HepG2 (cell line): ENCODE results near the gene RHOT2. TPM values are rescaled to one million over a fixed set of nuclear protein-coding genes. Genes with fewer than 3 reads are reported as not detected.

Experiments used
- CAMTA2 ChIP-seq: sonication (generic); formaldehyde crosslinking; IDR thresholded peaks from 2 replicates; pipeline ENCODE4 v1.4.0; 2020; ENCODE audit warnings: mild to moderate bottlenecking, missing genetic modification reagents, borderline replicate concordance
- CBFB ChIP-seq: sonication (generic); formaldehyde crosslinking; IDR thresholded peaks from 2 replicates; pipeline ENCODE4 v1.4.0; 2020; ENCODE audit warnings: missing genetic modification reagents
- CEBPB ChIP-seq: IDR thresholded peaks from 2 replicates; pipeline ENCODE4 v1.6.1; 2011; ENCODE audit warnings: low read depth, low read length, improper control_type of control experiment, borderline replicate concordance
- FOXK1 ChIP-seq: sonication (generic); formaldehyde crosslinking; IDR thresholded peaks from 2 replicates; pipeline ENCODE4 v1.4.0; 2020; ENCODE audit warnings: low read depth, missing genetic modification reagents, borderline replicate concordance
- HOXD1 ChIP-seq: sonication (generic); formaldehyde crosslinking; IDR thresholded peaks from 2 replicates; pipeline ENCODE4 v1.5.0; 2020; ENCODE audit warnings: missing genetic modification reagents
- MXD3 ChIP-seq: IDR thresholded peaks from 2 replicates; pipeline ENCODE4 v1.6.1; 2016; ENCODE audit warnings: mild to moderate bottlenecking, missing biosample characterization, missing genetic modification reagents
- MYPOP ChIP-seq: sonication (generic); formaldehyde crosslinking; IDR thresholded peaks from 2 replicates; pipeline ENCODE4 v1.8.1; 2023; ENCODE audit warnings: mild to moderate bottlenecking, moderate library complexity, missing genetic modification reagents
- PBX3 ChIP-seq: sonication (generic); formaldehyde crosslinking; IDR thresholded peaks from 2 replicates; pipeline ENCODE4 v1.8.1; 2023; ENCODE audit warnings: missing genetic modification reagents, inconsistent platforms, borderline replicate concordance
- RBAK ChIP-seq: sonication (generic); formaldehyde crosslinking; IDR thresholded peaks from 2 replicates; pipeline ENCODE4 v1.5.1; 2020; ENCODE audit warnings: mild to moderate bottlenecking, missing genetic modification reagents
- RXRB ChIP-seq: IDR thresholded peaks from 2 replicates; pipeline ENCODE4 v1.6.1; 2016; ENCODE audit warnings: borderline replicate concordance, missing genetic modification reagents, missing compliant biosample characterization
- SOX13 ChIP-seq, 3 experiments: fragments of 450-650 bp in 1 of 3; sonication (generic) in 1 of 3; formaldehyde crosslinking in 1 of 3; IDR thresholded peaks in 2 of 3; conservative IDR thresholded peaks in 1 of 3; 2 replicates each; pipeline versions ENCODE4 v1.5.0 to v1.6.1; 2016 to 2020; ENCODE audit warnings: antibody characterized with exemption in 1 of 3, mild to moderate bottlenecking in 1 of 3, missing compliant biosample characterization in 1 of 3, missing genetic modification reagents in 1 of 3, moderate library complexity in 1 of 3
- ZBTB39 ChIP-seq: sonication (generic); formaldehyde crosslinking; IDR thresholded peaks from 2 replicates; pipeline ENCODE4 v1.5.0; 2020; ENCODE audit warnings: missing genetic modification reagents
- ZNF639 ChIP-seq: conservative IDR thresholded peaks from 2 replicates; pipeline ENCODE4 v1.6.1; 2018; ENCODE audit warnings: missing genetic modification reagents
- ZNF713 ChIP-seq: sonication (generic); formaldehyde crosslinking; IDR thresholded peaks from 2 replicates; pipeline ENCODE4 v1.4.0; 2020; ENCODE audit warnings: mild to moderate bottlenecking, missing genetic modification reagents
- ZSCAN21 ChIP-seq: sonication (generic); formaldehyde crosslinking; IDR thresholded peaks from 2 replicates; pipeline ENCODE4 v1.8.0; 2022; ENCODE audit warnings: mild to moderate bottlenecking, missing genetic modification reagents, moderate library complexity, borderline replicate concordance
- polyA plus RNA-seq, 8 experiments: library from polyadenylated mRNA; depleted of rRNA in 3 of 8; stranded (reverse) in 7 of 8; unstranded in 1 of 8; fragments of >200 nt; fragmentation: Illumina TruSeq in 4 of 8; extraction: Trizol in 4 of 8; gene quantifications; 2 replicates each; pipeline versions ENCODE4 v1.2.1 to v1.2.3, GENCODE V29; 2011 to 2016; ENCODE audit warnings: low read depth in 4 of 8, missing spikeins in 1 of 8, mixed read lengths in 1 of 8; ENCODE audit not compliant: insufficient read depth in 1 of 8
- total RNA-seq, 5 experiments: library from RNA; depleted of rRNA; stranded (reverse); fragments of >200 nt; fragmentation: Illumina TruSeq; extraction: Trizol; gene quantifications; 2 replicates each; pipeline ENCODE4 v1.2.3, GENCODE V29; 2016; ENCODE audit warnings: low read depth in 1 of 5

RHOT2 gene
- total and polyA plus RNA-seq, 2 of the 13 experiments (the other 11 are each of a cell fraction or from before 2014, with no cell fraction given) = 63.6 to 76.9 TPM

GRCh38 chr16:695355-696089 is 27.6 kb downstream of the RHOT2 start (continued):
- TF ChIP-seq RXRB (CRISPR knock-in tag) = 0 out of 2 replicates have a peak, but pooled peaks have one; percentile 12
- 0 out of 2 replicates have a peak, but pooled peaks have one; percentile 42 for TF ChIP-seq CAMTA2 (CRISPR knock-in tag)
- peak; percentile 3; the same call in 1 of the 2 replicates for TF ChIP-seq MYPOP (CRISPR knock-in tag)
- peak; percentile 90 for TF ChIP-seq ZSCAN21
- TF ChIP-seq PBX3 (CRISPR knock-in tag) = no peak
- TF ChIP-seq CEBPB = no peak
- no peak for TF ChIP-seq RBAK (CRISPR knock-in tag)
- peak; percentile 65; the same call in 1 of the 2 replicates for TF ChIP-seq ZBTB39 (CRISPR knock-in tag)
- 0 out of 2 replicates have a peak, but pooled peaks have one; percentile 33 for TF ChIP-seq ZNF639 (CRISPR knock-in tag)
- TF ChIP-seq ZNF713 = no peak
- TF ChIP-seq MXD3 (CRISPR knock-in tag) = peak; percentile 85
- no peak for TF ChIP-seq CBFB
- TF ChIP-seq HOXD1 = 0 out of 2 replicates have a peak, but pooled peaks have one; percentile 37
- TF ChIP-seq FOXK1 (CRISPR knock-in tag) = 0 out of 2 replicates have a peak, but pooled peaks have one; percentile 18
- TF ChIP-seq SOX13 (IDR thresholded peaks at IDR 0.05) = no peak
- no peak for TF ChIP-seq SOX13 (CRISPR knock-in tag; conservative IDR thresholded peaks at IDR 0.05 in 1 of 2, IDR thresholded peaks at IDR 0.05 in 1 of 2)
